ENCODE measurements around the gene RNPS1. TPM values are rescaled to one million over a fixed set of nuclear protein-coding genes. Genes with fewer than 3 reads are reported as not detected.
"Not testable (repeated sequence)": the region's sequence is repeated elsewhere in the genome, so short reads cannot be mapped to it uniquely, and the experiment has no call there.

The RNPS1 gene
- total RNA-seq, 3 donors from 2014 or later (not counting 1 experiment from before 2014, with no cell fraction given): 269 to 284 (median 273) TPM

DNA sequence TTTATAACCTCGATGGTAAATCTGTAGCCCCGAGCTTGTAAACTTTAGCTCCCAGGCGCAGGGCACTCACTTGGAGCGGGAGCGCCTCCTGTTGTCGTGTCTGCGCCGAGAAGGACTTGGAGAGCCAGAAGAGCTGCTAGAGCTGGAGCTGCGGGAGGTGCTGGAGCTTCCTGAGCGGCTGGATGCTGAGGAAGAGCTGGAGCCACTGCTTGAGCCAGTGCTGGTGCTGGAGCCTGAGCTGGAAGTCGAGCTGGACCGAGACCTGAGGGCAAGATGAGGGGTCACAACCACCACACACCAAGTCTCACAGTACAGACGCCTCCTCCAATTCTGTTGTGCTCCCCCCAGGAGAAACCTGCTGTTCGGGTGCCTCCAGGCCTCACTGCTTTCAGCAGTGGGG lies 4.9 kb downstream of the RNPS1 start:
- peaks cover 49% of the 10 kb centered on the region for H3K36me3 ChIP-seq (ENCODE audit: control insufficient read depth, insufficient read depth, low read length)
- not testable (repeated sequence) for H3K27me3 Mint-ChIP-seq (ENCODE audit: low read depth in 2 of 2); H3K27ac ChIP-seq (ENCODE audit: low read length); H3K9me3 ChIP-seq (ENCODE audit: control insufficient read depth, insufficient read depth, low read length); H3K27me3 ChIP-seq (ENCODE audit: control insufficient read depth, insufficient read depth, low read length); H3K9me3 Mint-ChIP-seq; H3K36me3 Mint-ChIP-seq; H3K27ac Mint-ChIP-seq; H3K4me3 ChIP-seq (ENCODE audit: low read length); ATAC-seq; H3K4me3 Mint-ChIP-seq; DNase-seq
- intact Hi-C loops (cut with micrococcal nuclease): loop anchor here (10.0 kb wide), 1 partner anchor 238 kb away; the partner anchor contains the start of gene NHERF2
- WGBS (ENCODE audit: insufficient coverage): 93% methylated on average over 14 of the region's 14 CpGs
- H3K4me1 ChIP-seq (ENCODE audit: control insufficient read depth, insufficient read depth, low read length): peaks cover 19% of the 10 kb centered on the region
- peaks cover 30 to 32% of the 10 kb centered on the region in 2 donors for H3K4me1 Mint-ChIP-seq

- H3K4me3 Mint-ChIP-seq: no peak overlapping the region
- Histone ChIP-seq H3K4me3 (ENCODE audit: low read length) (no peak overlapping the region), H3K9me3 (ENCODE audit: control insufficient read depth, insufficient read depth, low read length) (no peaks in the 10 kb centered on the region), H3K27ac (ENCODE audit: low read length) (no peak overlapping the region), H3K4me1 (ENCODE audit: control insufficient read depth, insufficient read depth, low read length) (no peaks in the 10 kb centered on the region), H3K36me3 (ENCODE audit: control insufficient read depth, insufficient read depth, low read length) (peaks cover 75% of the 10 kb centered on the region), H3K27me3 (ENCODE audit: control insufficient read depth, insufficient read depth, low read length) (no peaks in the 10 kb centered on the region)
- no peaks in the 10 kb centered on the region for H3K27me3 Mint-ChIP-seq (ENCODE audit: low read depth in 2 of 2)
- peaks cover 6% of the 10 kb centered on the region for H3K36me3 Mint-ChIP-seq
- WGBS (ENCODE audit: insufficient coverage): 100% methylated on average over 8 of the region's 8 CpGs
- H3K27ac Mint-ChIP-seq: no peak overlapping the region
- DNase-seq: no peak
- no peak for ATAC-seq
- intact Hi-C loops (cut with micrococcal nuclease): loop anchor here (10.0 kb wide), 1 partner anchor 235 kb away; the partner anchor contains the start of gene NHERF2
- H3K9me3 Mint-ChIP-seq: no peaks in the 10 kb centered on the region
- TF ChIP-seq, protein P1, sequence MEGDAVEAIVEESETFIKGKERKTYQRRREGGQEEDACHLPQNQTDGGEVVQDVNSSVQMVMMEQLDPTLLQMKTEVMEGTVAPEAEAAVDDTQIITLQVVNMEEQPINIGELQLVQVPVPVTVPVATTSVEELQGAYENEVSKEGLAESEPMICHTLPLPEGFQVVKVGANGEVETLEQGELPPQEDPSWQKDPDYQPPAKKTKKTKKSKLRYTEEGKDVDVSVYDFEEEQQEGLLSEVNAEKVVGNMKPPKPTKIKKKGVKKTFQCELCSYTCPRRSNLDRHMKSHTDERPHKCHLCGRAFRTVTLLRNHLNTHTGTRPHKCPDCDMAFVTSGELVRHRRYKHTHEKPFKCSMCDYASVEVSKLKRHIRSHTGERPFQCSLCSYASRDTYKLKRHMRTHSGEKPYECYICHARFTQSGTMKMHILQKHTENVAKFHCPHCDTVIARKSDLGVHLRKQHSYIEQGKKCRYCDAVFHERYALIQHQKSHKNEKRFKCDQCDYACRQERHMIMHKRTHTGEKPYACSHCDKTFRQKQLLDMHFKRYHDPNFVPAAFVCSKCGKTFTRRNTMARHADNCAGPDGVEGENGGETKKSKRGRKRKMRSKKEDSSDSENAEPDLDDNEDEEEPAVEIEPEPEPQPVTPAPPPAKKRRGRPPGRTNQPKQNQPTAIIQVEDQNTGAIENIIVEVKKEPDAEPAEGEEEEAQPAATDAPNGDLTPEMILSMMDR (IDR thresholded peaks at IDR 0.05): no peak
- H3K4me1 Mint-ChIP-seq: peaks cover 14 to 25% of the 10 kb centered on the region in 2 donors
These were observed 7.7 kb downstream of the RNPS1 start for GRCh38 chr16:2260250-2260649.

- H3K4me3 Mint-ChIP-seq; H3K27me3 ChIP-seq (ENCODE audit: control insufficient read depth, insufficient read depth, low read length); H3K36me3 Mint-ChIP-seq; H3K27me3 Mint-ChIP-seq (ENCODE audit: low read depth in 2 of 2); H3K4me1 ChIP-seq (ENCODE audit: control insufficient read depth, insufficient read depth, low read length); H3K27ac ChIP-seq (ENCODE audit: low read length); ATAC-seq; H3K4me3 ChIP-seq (ENCODE audit: low read length); DNase-seq; H3K9me3 Mint-ChIP-seq; intact Hi-C loops (cut with micrococcal nuclease); H3K9me3 ChIP-seq (ENCODE audit: control insufficient read depth, insufficient read depth, low read length): not testable (repeated sequence)
- H3K36me3 ChIP-seq (ENCODE audit: control insufficient read depth, insufficient read depth, low read length): peaks cover 79% of the 10 kb centered on the region
- peaks cover 0 to 12% of the 10 kb centered on the region in 2 donors for H3K4me1 Mint-ChIP-seq
- WGBS (ENCODE audit: insufficient coverage): 96% methylated on average over 7 of the region's 7 CpGs
- H3K27ac Mint-ChIP-seq: peak overlapping the region in 1 of 2 donors; percentile 23
These were observed 9.4 kb downstream of the RNPS1 start for GRCh38 chr16:2258530-2258929.

DNA sequence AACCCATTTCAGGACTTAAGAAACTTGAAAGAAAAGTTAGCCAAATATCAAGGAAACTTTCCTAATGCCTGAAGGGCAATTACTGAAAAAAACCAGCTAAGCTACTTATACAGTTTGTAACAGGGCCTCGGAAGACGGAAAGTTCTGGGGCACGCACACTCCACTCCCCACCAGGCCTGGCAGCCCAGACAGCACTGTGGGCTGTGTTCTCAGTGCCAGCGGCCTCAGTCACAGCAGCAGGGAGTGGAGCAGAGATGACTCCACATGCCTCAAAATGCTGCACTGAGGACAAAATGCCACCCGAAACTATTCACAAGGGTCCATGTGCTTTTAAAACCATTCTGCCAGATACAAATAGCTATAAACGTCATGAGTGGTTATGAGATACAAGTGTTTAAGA lies 10.2 kb downstream of the RNPS1 start:
- H3K4me3 ChIP-seq (ENCODE audit: low read length): no peak overlapping the region
- Mint-ChIP-seq H3K27ac (no peak overlapping the region), H3K36me3 (peaks cover 6% of the 10 kb centered on the region), H3K4me3 (no peak overlapping the region), H3K9me3 (no peaks in the 10 kb centered on the region), H3K27me3 (ENCODE audit: low read depth in 2 of 2) (no peaks in the 10 kb centered on the region), H3K4me1 (peaks cover 0 to 10% of the 10 kb centered on the region in 2 donors)
- H3K27ac ChIP-seq (ENCODE audit: low read length): no peak overlapping the region
- ATAC-seq (no peak), DNase-seq (no peak)
- 98% methylated on average over 5 of the region's 6 CpGs for WGBS (ENCODE audit: insufficient coverage)
- no peaks in the 10 kb centered on the region for H3K27me3 ChIP-seq (ENCODE audit: control insufficient read depth, insufficient read depth, low read length)
- H3K9me3 ChIP-seq (ENCODE audit: control insufficient read depth, insufficient read depth, low read length): no peaks in the 10 kb centered on the region
- TF ChIP-seq, protein P1 (IDR thresholded peaks at IDR 0.05): no peak
- intact Hi-C loops (cut with micrococcal nuclease): no loop called here
- peaks cover 76% of the 10 kb centered on the region for H3K36me3 ChIP-seq (ENCODE audit: control insufficient read depth, insufficient read depth, low read length)
- H3K4me1 ChIP-seq (ENCODE audit: control insufficient read depth, insufficient read depth, low read length): no peaks in the 10 kb centered on the region

All from natural killer cell (primary cell).